GM19463 (cell line): ENCODE results near the gene PACSIN1.

Experiments used
- ATAC-seq: cut with Tn5 transposase; IDR thresholded peaks from one replicate; pipeline ENCODE4 v1.9.1; 2021; ENCODE audit warnings: mild to moderate bottlenecking, moderate library complexity; ENCODE audit not compliant: unreplicated experiment

The PACSIN1 gene

DNA sequence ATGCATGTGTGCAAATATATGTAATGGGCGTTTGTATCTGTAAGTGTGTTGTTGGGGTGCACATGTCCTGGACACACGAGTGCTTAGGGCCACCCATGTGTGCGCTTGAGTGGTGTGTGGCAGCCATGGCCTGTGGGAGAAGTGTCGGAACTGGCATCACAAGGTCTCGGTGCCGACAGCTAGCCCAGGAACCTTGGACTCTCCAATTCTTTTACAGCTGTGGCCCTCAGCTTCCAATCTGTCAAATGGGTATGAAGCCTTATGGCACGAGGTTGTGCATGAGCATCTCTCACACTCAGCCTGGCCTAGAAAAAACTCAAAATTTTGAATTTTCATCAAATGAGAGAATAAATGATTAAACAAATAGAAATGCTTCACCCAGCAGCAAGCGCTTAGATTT, 48.2 kb downstream of the PACSIN1 start:
- ATAC-seq, result no peak

DNA sequence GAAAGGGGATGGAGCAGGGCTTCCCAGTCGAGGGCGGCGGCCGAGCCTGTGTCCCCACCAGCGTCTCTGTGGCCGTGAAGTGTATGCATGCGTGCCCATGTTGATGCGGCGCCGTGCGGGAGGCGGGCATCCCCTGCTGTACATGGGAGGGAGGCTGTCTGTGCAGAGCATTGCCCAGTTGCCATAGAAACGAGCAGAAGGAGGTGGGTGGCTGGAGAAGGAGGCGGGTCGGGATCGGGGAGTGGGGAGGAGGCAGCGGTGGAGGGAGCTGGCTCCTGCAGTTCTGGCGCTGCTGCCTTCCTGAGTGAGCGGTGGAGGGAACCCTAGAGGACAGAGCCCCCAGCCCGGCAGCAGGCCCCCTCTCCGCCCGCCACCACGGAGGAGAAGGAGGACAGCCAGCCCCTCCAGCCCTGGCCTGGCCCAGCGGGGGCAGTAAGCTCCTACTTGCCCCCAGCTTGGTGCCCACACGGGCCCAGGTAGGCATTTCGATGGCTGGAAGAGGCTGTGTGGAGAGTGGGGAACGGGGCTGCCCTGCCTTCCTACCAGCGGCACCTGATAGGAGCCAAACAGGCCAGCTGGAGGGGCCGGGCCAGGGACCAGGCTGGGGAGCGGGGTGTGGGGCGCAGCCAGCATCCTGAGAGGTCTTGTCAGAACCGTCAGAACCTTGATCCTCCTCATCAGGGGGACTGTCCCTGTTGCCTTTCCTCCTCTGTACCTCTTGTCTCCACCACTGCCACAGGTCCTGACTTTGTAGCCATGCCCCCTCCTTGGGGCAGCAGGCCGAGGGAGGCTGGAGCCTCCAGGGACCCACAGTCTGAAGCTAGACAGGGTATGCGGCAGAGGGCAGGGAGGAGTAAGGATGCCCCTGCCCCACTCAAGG, 49.0 kb downstream of the PACSIN1 start:
- no peak for ATAC-seq

DNA sequence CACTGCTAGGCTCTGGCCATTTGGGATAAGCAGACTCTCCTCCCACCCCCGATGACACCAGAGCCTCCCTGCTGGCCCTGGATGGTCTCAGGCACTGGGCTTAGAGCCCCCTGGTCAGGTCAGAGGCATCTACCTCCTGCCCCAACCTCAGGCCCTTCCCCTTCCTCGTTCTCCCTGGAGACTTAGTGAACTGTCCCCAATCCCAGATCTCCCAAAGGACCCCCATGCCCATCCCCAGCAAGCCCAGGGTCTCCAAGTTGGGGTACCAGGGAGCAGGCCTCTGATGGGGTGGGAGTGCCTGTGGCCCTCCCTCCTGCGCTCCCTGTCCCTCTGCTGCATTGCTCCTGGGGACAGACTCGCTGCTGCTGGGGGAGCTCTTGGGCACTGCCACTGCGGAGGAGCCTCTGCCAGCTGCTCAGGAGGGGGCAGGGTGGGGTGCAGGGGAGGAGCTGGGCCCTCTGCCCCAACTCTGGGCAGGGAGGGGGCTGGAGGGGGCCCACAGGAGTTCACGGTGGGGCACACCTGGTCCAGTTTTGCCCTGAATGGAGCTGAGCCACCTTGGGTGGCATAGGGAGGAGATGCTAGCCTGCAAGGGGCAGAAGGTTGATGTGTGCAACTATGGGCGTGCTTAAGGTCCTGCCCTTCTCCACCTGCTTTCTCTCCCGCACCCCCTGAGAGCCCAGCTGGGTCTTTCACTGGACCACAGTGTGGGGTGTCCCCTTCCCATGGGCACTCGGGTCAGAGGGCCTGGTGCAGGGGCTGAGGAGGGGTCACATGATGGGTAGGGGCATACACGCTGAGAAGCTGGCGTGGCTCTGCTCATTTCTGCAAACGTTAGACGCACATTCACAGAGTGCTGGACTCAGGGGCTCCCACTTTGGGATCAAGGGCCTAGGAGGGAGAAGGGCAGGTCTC, 49.9 kb downstream of the PACSIN1 start:
- ATAC-seq, result no peak

DNA sequence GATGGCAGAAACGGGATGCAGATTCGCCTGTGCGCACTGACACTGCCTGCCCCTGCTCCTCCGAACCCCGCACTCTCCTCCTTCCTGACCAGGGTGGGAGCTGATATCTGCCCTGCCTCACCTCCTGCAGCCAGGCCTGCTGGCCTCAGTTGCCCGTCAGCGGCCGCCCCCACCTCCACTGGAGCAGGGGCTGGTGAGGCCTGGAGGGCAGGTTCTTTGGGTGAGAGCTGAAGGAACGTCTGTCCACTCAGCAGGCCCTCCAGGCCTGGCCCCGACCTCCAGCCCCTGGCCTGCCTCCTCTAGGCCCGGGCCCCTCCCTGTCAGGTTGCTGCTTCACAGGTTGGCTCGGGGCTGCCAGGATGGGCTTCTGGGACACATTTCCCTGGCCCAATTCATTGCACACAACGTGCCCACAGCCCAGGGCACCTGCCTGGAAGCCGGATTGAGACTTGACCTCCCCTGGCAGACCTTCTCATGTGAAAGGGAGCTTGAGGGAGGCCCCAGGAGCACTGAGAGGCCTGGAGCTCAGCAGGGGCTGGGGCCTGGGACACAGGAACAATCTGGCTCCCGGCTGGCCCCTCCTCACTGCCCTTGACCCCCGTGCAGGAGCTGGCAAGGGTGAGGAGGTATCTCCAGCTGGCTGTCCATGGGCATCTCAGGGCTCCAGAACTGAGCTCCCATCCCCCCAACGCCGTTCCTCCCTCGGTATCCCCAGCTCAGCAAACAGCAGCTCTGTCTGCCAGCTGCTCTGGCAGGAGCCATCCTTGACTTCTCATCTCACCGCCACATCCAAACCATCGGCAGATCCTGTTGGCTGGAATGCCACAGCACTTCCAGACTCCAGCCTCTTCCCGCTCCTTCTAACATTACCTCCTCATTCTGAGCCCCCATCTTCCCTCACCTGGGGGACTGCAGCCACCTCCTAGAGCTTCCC, 50.8 kb downstream of the PACSIN1 start:
- no peak for ATAC-seq

- no peak for ATAC-seq
Observed at GRCh38 chr6:34517461-34517881, 51.6 kb downstream of the PACSIN1 start.

GRCh38 chr6:34517966-34518365, 52.1 kb downstream of the PACSIN1 start:
- no peak for ATAC-seq

DNA sequence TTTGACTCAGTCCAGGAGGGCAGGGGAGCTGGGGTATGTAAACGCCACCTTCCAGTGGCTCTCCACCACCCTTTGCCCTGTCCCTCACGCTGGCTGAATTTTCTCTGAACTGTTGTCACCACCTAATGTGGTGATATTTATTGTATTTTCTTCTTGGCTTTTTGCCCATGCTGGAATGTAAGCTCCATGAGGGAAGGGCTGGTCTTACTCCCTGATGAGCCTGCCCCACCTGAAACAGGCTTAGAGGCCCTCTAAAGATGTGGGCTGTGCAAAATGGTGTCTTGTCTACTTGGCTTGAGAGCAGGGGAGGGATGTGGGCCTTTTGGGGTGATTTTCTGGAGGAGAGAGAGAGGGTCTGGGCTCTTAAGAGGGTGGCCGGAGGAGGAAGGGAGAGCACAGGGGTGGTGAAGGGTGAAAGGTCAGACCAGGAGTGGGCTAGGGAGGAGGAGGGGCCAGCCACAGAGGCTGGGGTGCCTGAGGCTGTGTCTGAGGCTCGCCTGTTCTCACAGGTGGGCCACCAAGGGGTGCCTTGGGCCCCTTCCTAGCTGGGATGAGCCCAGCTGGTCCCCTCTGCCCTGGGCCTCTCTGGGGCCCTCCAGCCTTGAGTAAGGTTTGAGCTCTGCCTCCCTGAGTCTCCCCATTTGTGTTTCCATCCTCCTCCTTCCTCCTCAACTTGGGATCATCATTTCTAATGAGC, 52.9 kb downstream of the PACSIN1 start:
- no peak for ATAC-seq

DNA sequence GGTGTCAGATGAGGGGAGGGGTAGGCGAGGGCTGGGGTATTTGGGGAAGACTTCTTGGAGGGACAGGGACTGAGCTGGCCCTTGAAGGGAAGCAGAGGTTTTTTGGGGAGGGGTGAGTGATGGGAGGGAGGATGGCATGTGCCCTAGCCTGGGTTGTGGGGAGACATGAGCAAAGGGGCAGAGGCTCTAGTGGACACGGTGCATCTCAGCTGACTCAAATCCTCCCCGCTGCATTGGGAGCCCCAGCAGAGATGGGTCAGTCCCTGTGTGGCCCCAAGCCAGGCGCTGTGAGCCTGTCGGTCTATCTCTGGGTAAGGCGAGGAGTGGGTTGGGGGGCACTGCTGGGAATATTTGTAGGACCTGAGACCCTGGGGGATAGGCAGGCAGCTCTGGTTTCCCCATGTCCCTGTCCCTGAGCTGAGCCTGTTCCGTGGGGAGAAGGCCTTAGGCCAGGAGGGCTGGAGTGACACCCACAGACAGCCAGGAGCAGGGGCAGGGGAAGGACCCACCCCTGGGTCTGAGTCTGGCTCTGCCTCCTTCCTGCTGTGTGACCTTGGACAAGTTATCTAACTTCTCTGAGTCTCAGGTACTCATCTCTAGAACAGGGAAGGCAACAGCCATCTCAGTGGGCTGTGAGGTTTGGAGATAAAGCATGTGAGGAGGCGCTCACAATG, 54.2 kb downstream of the PACSIN1 start:
- ATAC-seq, result no peak

DNA sequence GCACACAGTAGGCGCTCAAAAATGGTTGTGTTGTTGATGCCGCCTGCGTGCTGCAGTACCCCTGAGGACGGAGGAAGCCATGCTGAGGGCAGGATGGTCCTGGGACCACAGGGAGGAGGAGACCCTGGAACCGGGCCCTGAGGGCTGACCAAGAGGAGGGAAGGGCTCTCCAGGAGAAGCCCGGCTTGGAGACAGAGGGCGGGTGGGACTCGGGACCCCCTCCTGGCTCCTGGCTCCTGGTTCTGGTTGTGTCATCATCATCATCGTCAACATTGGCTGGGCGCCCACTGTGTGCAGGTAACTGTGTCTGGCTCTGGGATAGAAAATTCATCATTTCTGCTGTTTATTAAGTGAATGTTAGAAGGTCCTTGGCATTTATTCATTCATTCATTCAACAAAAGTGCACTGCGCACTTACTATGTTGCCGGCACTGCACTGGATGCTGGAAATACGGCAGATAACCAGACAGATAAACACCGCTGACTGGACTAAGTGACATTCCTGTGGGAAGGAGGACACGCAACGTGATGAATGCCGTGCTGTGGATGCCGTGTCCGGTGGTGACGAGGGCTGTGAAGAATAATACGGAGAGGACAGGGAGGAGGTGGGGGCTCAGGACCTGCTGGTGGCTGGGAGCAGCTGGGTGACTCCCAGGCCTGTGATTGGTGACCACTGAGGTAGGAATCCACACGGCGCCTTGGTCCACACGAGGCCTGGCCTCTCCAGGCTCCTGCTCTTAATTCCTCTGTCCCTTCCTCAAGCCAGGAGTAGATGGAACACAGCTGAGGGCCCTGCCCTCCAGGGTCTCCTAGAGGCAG, 55.0 kb downstream of the PACSIN1 start:
- no peak for ATAC-seq

- ATAC-seq, result no peak
Observed at GRCh38 chr6:34521463-34522285, 55.8 kb downstream of the PACSIN1 start.

DNA sequence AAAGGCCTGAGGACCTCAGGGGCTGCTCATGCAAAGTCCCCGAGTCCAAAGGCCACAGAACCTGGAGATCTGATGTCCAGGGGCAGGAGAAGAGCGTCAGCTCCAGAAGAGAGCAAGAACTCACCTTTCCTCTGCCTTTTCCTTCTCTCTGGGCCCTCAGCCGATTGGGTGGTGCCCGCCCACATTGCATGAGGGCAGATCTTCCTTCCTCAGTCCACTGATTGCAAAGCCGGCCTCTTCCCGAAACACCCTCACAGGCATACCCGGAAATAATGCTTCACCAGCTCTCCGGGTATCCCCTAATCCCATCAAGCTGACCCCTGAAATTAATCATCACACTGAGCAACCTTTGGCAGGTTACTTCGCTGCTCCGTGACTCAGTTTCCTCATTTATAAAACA, 56.9 kb downstream of the PACSIN1 start:
- no peak for ATAC-seq

DNA sequence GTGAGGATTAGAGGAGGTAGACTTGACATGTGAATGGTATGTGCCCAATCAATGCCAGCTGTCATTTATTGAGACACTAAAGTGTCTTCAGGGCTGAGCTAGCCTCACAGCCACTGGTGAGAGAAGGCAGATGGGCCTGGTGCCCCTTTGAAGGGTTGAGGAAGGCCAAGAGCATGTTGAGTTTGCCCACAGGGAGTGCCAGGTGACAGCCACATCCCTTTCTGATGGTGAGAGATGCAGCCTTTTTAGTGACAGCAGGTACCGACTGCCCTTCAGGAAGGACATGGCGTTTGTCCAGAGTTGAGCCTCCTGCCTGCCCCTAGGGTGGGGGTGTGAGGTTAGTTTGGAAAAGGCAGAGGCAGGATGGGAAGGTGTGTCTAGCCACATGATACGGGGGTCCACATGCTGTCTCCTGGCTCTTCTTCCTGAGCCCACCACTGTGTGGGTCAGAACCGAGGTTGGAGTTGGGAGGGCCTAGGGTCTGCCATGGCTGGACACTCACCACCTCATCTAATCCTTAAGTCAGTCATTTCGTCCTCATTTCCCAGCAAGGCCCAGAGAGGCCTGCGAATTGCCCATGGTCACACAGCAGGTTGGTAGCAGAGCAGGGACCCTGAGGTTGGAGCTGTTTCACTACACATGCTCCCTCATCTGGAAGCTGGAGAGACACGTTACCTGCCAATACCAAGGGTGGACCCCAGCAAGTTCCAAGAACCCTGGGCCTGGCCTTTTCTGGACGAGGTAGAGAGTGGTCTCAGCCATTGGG, 57.7 kb downstream of the PACSIN1 start:
- no peak for ATAC-seq

- ATAC-seq, result no peak
Observed at GRCh38 chr6:34524499-34524898, 58.6 kb downstream of the PACSIN1 start.

- no peak for ATAC-seq
Observed at GRCh38 chr6:34524971-34525370, 59.1 kb downstream of the PACSIN1 start.

- ATAC-seq, result no peak
Observed at GRCh38 chr6:34525431-34526175, 59.7 kb downstream of the PACSIN1 start.

- no peak for ATAC-seq
Observed at GRCh38 chr6:34526241-34526972, 60.5 kb downstream of the PACSIN1 start.
